22Rv1 (cell line): Measurements from ENCODE around the gene FAM20A.

Experiments used
- ZFX ChIP-seq: fragments of 450-650 bp; IDR thresholded peaks from 2 replicates; pipeline ENCODE4 v1.6.1; 2017; ENCODE audit warnings: antibody characterized with exemption, borderline replicate concordance
- TF ChIP-seq, protein P1 (sequence below): fragments of 450-650 bp; IDR thresholded peaks from 2 replicates; pipeline ENCODE4 v1.5.1; 2017; ENCODE audit warnings: mild to moderate bottlenecking

DNA sequence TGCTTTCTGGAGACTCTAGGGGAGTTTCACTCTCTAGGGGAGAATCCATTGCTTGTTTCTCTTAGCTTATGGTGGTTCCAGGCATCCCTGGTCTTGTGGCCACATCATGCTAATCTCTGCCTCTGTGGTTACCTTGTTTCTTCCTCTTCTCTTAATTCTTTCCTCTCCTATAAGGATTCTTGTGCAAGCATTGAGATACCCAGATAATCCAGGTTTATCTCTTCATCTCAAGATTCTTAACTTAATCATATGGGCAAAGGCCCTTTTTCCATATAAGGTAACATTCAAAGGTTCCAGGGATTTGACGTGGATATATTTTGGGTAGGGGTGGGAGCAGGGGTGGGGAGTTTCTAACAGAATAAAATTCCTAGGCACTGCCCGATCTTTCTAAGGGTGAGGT is 32.6 kb downstream of the FAM20A start:
- TF ChIP-seq, protein P1, sequence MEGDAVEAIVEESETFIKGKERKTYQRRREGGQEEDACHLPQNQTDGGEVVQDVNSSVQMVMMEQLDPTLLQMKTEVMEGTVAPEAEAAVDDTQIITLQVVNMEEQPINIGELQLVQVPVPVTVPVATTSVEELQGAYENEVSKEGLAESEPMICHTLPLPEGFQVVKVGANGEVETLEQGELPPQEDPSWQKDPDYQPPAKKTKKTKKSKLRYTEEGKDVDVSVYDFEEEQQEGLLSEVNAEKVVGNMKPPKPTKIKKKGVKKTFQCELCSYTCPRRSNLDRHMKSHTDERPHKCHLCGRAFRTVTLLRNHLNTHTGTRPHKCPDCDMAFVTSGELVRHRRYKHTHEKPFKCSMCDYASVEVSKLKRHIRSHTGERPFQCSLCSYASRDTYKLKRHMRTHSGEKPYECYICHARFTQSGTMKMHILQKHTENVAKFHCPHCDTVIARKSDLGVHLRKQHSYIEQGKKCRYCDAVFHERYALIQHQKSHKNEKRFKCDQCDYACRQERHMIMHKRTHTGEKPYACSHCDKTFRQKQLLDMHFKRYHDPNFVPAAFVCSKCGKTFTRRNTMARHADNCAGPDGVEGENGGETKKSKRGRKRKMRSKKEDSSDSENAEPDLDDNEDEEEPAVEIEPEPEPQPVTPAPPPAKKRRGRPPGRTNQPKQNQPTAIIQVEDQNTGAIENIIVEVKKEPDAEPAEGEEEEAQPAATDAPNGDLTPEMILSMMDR, result no peak
- TF ChIP-seq ZFX, result no peak
